Measurements from ENCODE around the gene RNF217. TPM values are rescaled to one million over a fixed set of nuclear protein-coding genes. Genes with fewer than 3 reads are reported as not detected.

Gene RNF217
- total RNA-seq, 2 donors from 2014 or later = 24.0 to 28.1 TPM

DNA sequence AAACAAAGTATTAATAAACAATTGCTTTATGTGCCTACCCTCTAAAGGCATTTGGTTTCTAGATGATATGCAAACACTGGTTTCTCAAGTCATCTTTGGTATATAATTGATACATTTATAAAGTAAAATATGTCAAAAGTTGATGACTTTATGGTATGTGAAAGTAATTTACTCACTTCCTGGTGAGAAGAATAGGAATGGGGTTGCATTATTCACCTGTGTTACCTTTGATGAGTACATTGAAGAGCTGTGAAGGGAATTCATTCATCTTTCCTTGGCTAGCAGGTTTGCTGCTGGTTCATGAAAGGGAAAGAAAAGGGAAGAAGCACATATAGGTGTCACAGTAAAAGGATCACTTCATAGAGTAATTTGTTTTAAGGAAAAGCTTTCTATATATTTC, 20.4 kb downstream of the RNF217 start:
- Mint-ChIP-seq H3K27ac (no peak overlapping the region), H3K36me3 (ENCODE audit: low read depth) (peaks cover 25% of the 10 kb centered on the region), H3K9me3 (peaks cover 22% of the 10 kb centered on the region), H3K4me3 (no peak overlapping the region), H3K4me1 (peaks cover 24% of the 10 kb centered on the region), H3K27me3 (ENCODE audit: insufficient read depth) (no peaks in the 10 kb centered on the region)
- H3K9ac ChIP-seq (ENCODE audit: extremely low read depth, low read length, poor library complexity, severe bottlenecking) = no peak overlapping the region
- DNase-seq = no peak
- H3K27ac ChIP-seq (ENCODE audit: low read depth, low read length) = no peak overlapping the region
- H3K9me3 ChIP-seq (ENCODE audit: control insufficient read depth, low read length) = peaks cover 22% of the 10 kb centered on the region
- no peaks in the 10 kb centered on the region for H3K4me1 ChIP-seq (ENCODE audit: control insufficient read depth, insufficient read depth, low read length)
- TF ChIP-seq, protein P1, sequence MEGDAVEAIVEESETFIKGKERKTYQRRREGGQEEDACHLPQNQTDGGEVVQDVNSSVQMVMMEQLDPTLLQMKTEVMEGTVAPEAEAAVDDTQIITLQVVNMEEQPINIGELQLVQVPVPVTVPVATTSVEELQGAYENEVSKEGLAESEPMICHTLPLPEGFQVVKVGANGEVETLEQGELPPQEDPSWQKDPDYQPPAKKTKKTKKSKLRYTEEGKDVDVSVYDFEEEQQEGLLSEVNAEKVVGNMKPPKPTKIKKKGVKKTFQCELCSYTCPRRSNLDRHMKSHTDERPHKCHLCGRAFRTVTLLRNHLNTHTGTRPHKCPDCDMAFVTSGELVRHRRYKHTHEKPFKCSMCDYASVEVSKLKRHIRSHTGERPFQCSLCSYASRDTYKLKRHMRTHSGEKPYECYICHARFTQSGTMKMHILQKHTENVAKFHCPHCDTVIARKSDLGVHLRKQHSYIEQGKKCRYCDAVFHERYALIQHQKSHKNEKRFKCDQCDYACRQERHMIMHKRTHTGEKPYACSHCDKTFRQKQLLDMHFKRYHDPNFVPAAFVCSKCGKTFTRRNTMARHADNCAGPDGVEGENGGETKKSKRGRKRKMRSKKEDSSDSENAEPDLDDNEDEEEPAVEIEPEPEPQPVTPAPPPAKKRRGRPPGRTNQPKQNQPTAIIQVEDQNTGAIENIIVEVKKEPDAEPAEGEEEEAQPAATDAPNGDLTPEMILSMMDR (conservative IDR thresholded peaks at IDR 0.05) = no peak
- H3K27me3 ChIP-seq (ENCODE audit: control insufficient read depth, insufficient read depth, low read length, poor library complexity, severe bottlenecking) = no peaks in the 10 kb centered on the region
- H3K36me3 ChIP-seq (ENCODE audit: control insufficient read depth, insufficient read depth, low read length) = peaks cover 18% of the 10 kb centered on the region
- H3K4me3 ChIP-seq (ENCODE audit: low read length) = no peak overlapping the region

DNA sequence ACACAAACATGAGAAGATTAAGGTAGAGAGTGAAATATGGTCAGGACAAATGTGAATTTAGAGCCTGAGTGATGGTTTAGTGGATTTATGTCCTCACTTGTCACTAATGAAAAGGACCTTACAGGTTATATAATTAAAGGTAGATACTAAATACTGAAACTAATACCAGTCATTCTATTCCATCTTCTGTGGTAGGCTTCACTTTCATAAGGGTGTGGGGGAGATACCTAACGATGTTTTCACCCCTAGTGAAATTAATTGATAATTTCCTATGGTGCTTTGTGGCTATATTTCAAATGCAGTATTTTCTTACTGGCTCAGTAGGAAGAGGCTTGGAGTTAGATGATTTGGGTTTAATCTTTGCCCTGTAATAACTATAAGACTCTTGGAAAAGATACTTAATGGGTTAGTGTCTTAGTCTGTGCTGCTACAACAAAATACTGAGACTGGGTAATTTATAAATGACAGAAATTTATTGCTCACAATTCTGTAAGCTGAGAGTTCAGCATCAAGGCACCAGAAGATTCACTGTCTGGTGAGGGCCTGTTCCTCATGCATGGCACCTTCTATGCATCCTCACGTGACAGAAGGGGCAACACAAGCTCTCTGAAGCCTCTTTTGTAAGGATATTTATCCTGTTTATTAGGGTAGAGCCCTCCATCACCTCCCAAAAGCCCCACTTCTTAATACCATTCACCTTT, 21.3 kb downstream of the RNF217 start:
- H3K36me3 ChIP-seq (ENCODE audit: control insufficient read depth, insufficient read depth, low read length) = peaks cover 10% of the 10 kb centered on the region
- TF ChIP-seq, protein P1 (conservative IDR thresholded peaks at IDR 0.05) = no peak
- no peak overlapping the region for H3K27ac Mint-ChIP-seq
- H3K9ac ChIP-seq (ENCODE audit: extremely low read depth, low read length, poor library complexity, severe bottlenecking) = no peak overlapping the region
- H3K4me3 ChIP-seq (ENCODE audit: low read length) = no peak overlapping the region
- no peak overlapping the region for H3K4me3 Mint-ChIP-seq
- 92% methylated on average over 2 of the region's 2 CpGs; no CpG with 5 or more reads in 1 of the 2 experiments for WGBS, 2 experiments (ENCODE audit: insufficient coverage in 1 of 2, insufficient read length in 1 of 2)
- H3K4me1 Mint-ChIP-seq = peaks cover 24% of the 10 kb centered on the region
- H3K4me1 ChIP-seq (ENCODE audit: control insufficient read depth, insufficient read depth, low read length) = no peaks in the 10 kb centered on the region
- H3K9me3 Mint-ChIP-seq = peaks cover 19% of the 10 kb centered on the region
- no peaks in the 10 kb centered on the region for H3K27me3 Mint-ChIP-seq (ENCODE audit: insufficient read depth)
- H3K36me3 Mint-ChIP-seq (ENCODE audit: low read depth) = peaks cover 25% of the 10 kb centered on the region
- no peaks in the 10 kb centered on the region for H3K27me3 ChIP-seq (ENCODE audit: control insufficient read depth, insufficient read depth, low read length, poor library complexity, severe bottlenecking)
- H3K9me3 ChIP-seq (ENCODE audit: control insufficient read depth, low read length) = peaks cover 19% of the 10 kb centered on the region
- H3K27ac ChIP-seq (ENCODE audit: low read depth, low read length) = no peak overlapping the region
- DNase-seq = no peak

DNA sequence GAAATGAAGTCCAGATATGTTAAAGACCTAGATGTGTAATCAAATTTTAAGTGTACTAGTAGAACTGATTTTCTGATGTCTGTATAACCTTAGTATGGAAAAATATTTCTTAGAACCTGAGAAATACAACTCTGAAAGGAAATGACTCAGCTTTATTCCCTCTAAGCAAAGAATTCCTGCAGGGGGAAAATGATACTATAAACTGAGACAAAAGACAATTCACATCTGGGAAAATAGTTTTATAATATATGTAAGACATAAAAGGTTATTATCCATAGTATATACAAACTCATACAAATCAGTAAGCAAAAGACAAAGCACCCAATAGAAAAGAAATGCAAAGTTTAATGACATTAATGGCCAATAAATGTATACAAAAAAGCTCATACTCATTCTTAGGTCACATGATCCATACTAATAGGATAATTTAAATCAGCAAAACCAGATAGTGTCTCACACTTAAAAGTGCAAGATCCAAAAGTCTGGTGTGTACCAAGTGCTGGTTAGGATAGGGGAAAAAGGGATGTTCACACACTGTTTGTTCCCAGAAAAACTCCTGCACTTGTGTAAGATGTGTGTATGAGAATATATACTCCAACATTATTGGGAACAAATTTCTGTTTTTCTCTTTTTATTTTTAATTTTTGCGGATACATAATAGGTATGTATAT, 22.6 kb downstream of the RNF217 start:
- no CpG with 5 or more reads among the region's 1 CpG for WGBS, 2 experiments (ENCODE audit: insufficient coverage in 1 of 2, insufficient read length in 1 of 2)
- no peaks in the 10 kb centered on the region for H3K27me3 ChIP-seq (ENCODE audit: control insufficient read depth, insufficient read depth, low read length, poor library complexity, severe bottlenecking)
- Mint-ChIP-seq H3K9me3 (peaks cover 10% of the 10 kb centered on the region), H3K4me1 (peaks cover 19% of the 10 kb centered on the region), H3K36me3 (ENCODE audit: low read depth) (peaks cover 17% of the 10 kb centered on the region), H3K27me3 (ENCODE audit: insufficient read depth) (no peaks in the 10 kb centered on the region), H3K27ac (no peak overlapping the region), H3K4me3 (no peak overlapping the region)
- no peak overlapping the region for H3K27ac ChIP-seq (ENCODE audit: low read depth, low read length)
- peaks cover 7% of the 10 kb centered on the region for H3K9me3 ChIP-seq (ENCODE audit: control insufficient read depth, low read length)
- DNase-seq = no peak
- TF ChIP-seq, protein P1 (conservative IDR thresholded peaks at IDR 0.05) = no peak
- no peak overlapping the region for H3K4me3 ChIP-seq (ENCODE audit: low read length)
- H3K4me1 ChIP-seq (ENCODE audit: control insufficient read depth, insufficient read depth, low read length) = no peaks in the 10 kb centered on the region
- no peaks in the 10 kb centered on the region for H3K36me3 ChIP-seq (ENCODE audit: control insufficient read depth, insufficient read depth, low read length)
- no peak overlapping the region for H3K9ac ChIP-seq (ENCODE audit: extremely low read depth, low read length, poor library complexity, severe bottlenecking)
